H1 (cell line): ENCODE data around the gene C2. TPM values are rescaled to one million over a fixed set of nuclear protein-coding genes. Genes with fewer than 3 reads are reported as not detected.
"Not testable (repeated sequence)": the region's sequence is repeated elsewhere in the genome, so short reads cannot be mapped to it uniquely, and the experiment has no call there.

Experiments used
- CTCF ChIA-PET: fragments of 300-600 bp; sonication (Branson Sonifier 250); formaldehyde crosslinking; loops from one replicate; lab custom pipeline; 2021; ENCODE audit not compliant: partially characterized antibody; lab: Charles Lee
- POLR2A ChIA-PET: fragments of 300-600 bp; sonication (Branson Sonifier 250); formaldehyde crosslinking; loops from one replicate; lab custom pipeline; 2021; ENCODE audit warnings: inconsistent platforms; ENCODE audit not compliant: partially characterized antibody; lab: Charles Lee
- DNase-seq, 2 experiments: peaks; one replicate each; pipeline versions ENCODE4 v3.0.0 to v3.0.0-alpha.2; 2010 to 2022; ENCODE audit warnings: low spot score in 2 of 2, low read depth in 1 of 2, mixed read lengths in 1 of 2
- FAIRE-seq: peaks from 2 replicates; lab custom pipeline; 2011; peaks lifted over from hg19 to GRCh38; lab: Jason Lieb, UNC
- H2AFZ ChIP-seq: 2 replicates; pipeline ENCODE4 v1.8.1; 2012; ENCODE audit warnings: low read length, inconsistent platforms
- H2AK5ac ChIP-seq: 2 replicates; pipeline ENCODE4 v1.6.1; 2013; ENCODE audit warnings: low read depth, low read length
- H2BK120ac ChIP-seq: replicated peaks from 2 replicates; pipeline ENCODE3; 2013; ENCODE audit warnings: low read depth, low read length, inconsistent platforms
- H2BK12ac ChIP-seq: 2 replicates; pipeline ENCODE4 v1.6.1; 2013; ENCODE audit warnings: low read depth, low read length
- H2BK15ac ChIP-seq: 2 replicates; pipeline ENCODE4 v1.6.1; 2013; ENCODE audit warnings: low read length
- H2BK20ac ChIP-seq: 2 replicates; pipeline ENCODE4 v1.6.1; 2013; ENCODE audit warnings: low read length
- H2BK5ac ChIP-seq: 2 replicates; pipeline ENCODE4 v1.6.1; 2013; ENCODE audit warnings: low read depth, low read length
- H3K14ac ChIP-seq: 2 replicates; pipeline ENCODE4 v1.6.1; 2013; ENCODE audit warnings: inconsistent platforms; ENCODE audit not compliant: insufficient read length
- H3K18ac ChIP-seq: 2 replicates; pipeline ENCODE4 v1.6.1; 2013; ENCODE audit warnings: low read length; ENCODE audit errors: extremely low read depth
- H3K23ac ChIP-seq: 2 replicates; pipeline ENCODE4 v1.6.1; 2013; ENCODE audit warnings: inconsistent platforms; ENCODE audit not compliant: insufficient read length
- H3K23me2 ChIP-seq: 2 replicates; pipeline ENCODE4 v1.6.1; 2013; ENCODE audit warnings: low read depth, low read length
- H3K27ac ChIP-seq: 2 replicates; pipeline ENCODE4 v1.6.1; 2011; ENCODE audit warnings: low read depth, low read length, inconsistent platforms
- H3K27me3 ChIP-seq, 4 experiments: replicated peaks in 1 of 4; 1 replicate in 1 of 4; 2 replicates in 3 of 4; pipeline versions ENCODE4 v1.6.1 to v1.8.1; 2011 to 2013; ENCODE audit warnings: low read length in 3 of 4, mild to moderate bottlenecking in 3 of 4, inconsistent platforms in 2 of 4, mixed read lengths in 2 of 4, moderate library complexity in 1 of 4; ENCODE audit not compliant: control insufficient read depth in 3 of 4, insufficient read depth in 3 of 4; ENCODE audit errors: extremely low read depth in 1 of 4
- H3K36me3 ChIP-seq, 4 experiments: 2 replicates each; pipeline versions ENCODE4 v1.6.1 to v1.8.1; 2011 to 2013; ENCODE audit warnings: mild to moderate bottlenecking in 4 of 4, low read length in 3 of 4, moderate library complexity in 2 of 4, control low read depth in 1 of 4, inconsistent platforms in 1 of 4; ENCODE audit not compliant: insufficient read depth in 4 of 4, control insufficient read depth in 2 of 4
- H3K4ac ChIP-seq: replicated peaks from 2 replicates; pipeline ENCODE3; 2013; ENCODE audit warnings: low read length, low read depth, mixed read lengths, inconsistent platforms; ENCODE audit not compliant: insufficient read length
- H3K4me1 ChIP-seq, 4 experiments: replicated peaks in 1 of 4; 1 replicate in 1 of 4; 2 replicates in 3 of 4; pipeline versions ENCODE4 v1.6.1 to v1.8.1; 2011 to 2013; ENCODE audit warnings: low read length in 3 of 4, inconsistent platforms in 2 of 4, mixed read lengths in 1 of 4; ENCODE audit not compliant: insufficient read depth in 4 of 4, control insufficient read depth in 3 of 4
- H3K4me2 ChIP-seq, 2 experiments: 2 replicates each; pipeline versions ENCODE4 v1.6.1 to v1.8.1; 2011 to 2013; ENCODE audit warnings: low read depth in 2 of 2, low read length in 2 of 2, control low read depth in 1 of 2, inconsistent platforms in 1 of 2, mild to moderate bottlenecking in 1 of 2; ENCODE audit not compliant: insufficient read depth in 1 of 2
- H3K4me3 ChIP-seq, 4 experiments: fragments of 200-600, 300-600 bp in 1 of 4; sonication (generic), shearing (Covaris generic), sonication (Bioruptor Twin) in 1 of 4; 2 replicates each; pipeline versions ENCODE4 v1.5.1 to v1.8.1; 2011 to 2016; ENCODE audit warnings: low read length in 4 of 4, low read depth in 3 of 4, control low read depth in 2 of 4, inconsistent platforms in 2 of 4, mild to moderate bottlenecking in 2 of 4, mixed read lengths in 1 of 4, moderate library complexity in 1 of 4; ENCODE audit not compliant: insufficient read depth in 2 of 4; ENCODE audit errors: extremely low read depth in 1 of 4
- H3K56ac ChIP-seq: replicated peaks from 2 replicates; pipeline ENCODE3; 2013; ENCODE audit warnings: low read depth, mild to moderate bottlenecking, mixed read lengths, low read length, inconsistent platforms; ENCODE audit not compliant: insufficient read length
- H3K79me1 ChIP-seq: 2 replicates; pipeline ENCODE4 v1.6.1; 2013; ENCODE audit warnings: low read depth, low read length, control low read depth
- H3K79me2 ChIP-seq, 2 experiments: 2 replicates each; pipeline versions ENCODE4 v1.6.1 to v1.8.1; 2012 to 2013; ENCODE audit warnings: low read length in 2 of 2, mild to moderate bottlenecking in 2 of 2, inconsistent platforms in 1 of 2; ENCODE audit not compliant: insufficient read depth in 2 of 2, control insufficient read depth in 1 of 2
- H3K9ac ChIP-seq, 4 experiments: replicated peaks in 1 of 4; 1 replicate in 1 of 4; 2 replicates in 3 of 4; pipeline versions ENCODE4 v1.6.1 to v1.8.1; 2011 to 2013; ENCODE audit warnings: low read depth in 3 of 4, low read length in 3 of 4, control low read depth in 2 of 4, mild to moderate bottlenecking in 2 of 4, moderate library complexity in 2 of 4, inconsistent platforms in 1 of 4; ENCODE audit errors: extremely low read depth in 1 of 4
- H3K9me3 ChIP-seq, 2 experiments: 2 replicates each; pipeline versions ENCODE4 v1.6.1 to v1.8.1; 2012 to 2013; ENCODE audit warnings: mild to moderate bottlenecking in 2 of 2, moderate library complexity in 2 of 2, control low read depth in 1 of 2, inconsistent platforms in 1 of 2, low read depth in 1 of 2, low read length in 1 of 2, mixed read lengths in 1 of 2; ENCODE audit not compliant: insufficient read depth in 2 of 2
- H4K20me1 ChIP-seq, 2 experiments: replicated peaks in 1 of 2; 2 replicates each; pipeline versions ENCODE3 to v1.8.1; 2011 to 2013; ENCODE audit warnings: inconsistent platforms in 2 of 2, low read length in 2 of 2, mild to moderate bottlenecking in 1 of 2; ENCODE audit not compliant: insufficient read depth in 2 of 2, control insufficient read depth in 1 of 2
- H4K5ac ChIP-seq: 2 replicates; pipeline ENCODE4 v1.6.1; 2013; ENCODE audit warnings: low read length, low read depth, mixed read lengths, inconsistent platforms; ENCODE audit not compliant: insufficient read length
- H4K8ac ChIP-seq: 2 replicates; pipeline ENCODE4 v1.8.0; 2013; ENCODE audit warnings: mild to moderate bottlenecking, moderate library complexity, low read length, inconsistent platforms; ENCODE audit not compliant: insufficient read depth; ENCODE audit errors: extremely low read depth
- H4K91ac ChIP-seq: replicated peaks from 2 replicates; pipeline ENCODE3; 2013; ENCODE audit warnings: low read length, mixed read lengths, inconsistent platforms; ENCODE audit not compliant: insufficient read length
- WGBS, 2 experiments: shearing (Covaris generic) in 1 of 2; methylation state at CpG; one replicate each; pipeline versions ENCODE4 v1.1.6 to v1.1.7; 2013 to 2015; ENCODE audit warnings: low lambda C conversion rate in 2 of 2, mixed read lengths in 2 of 2, inconsistent platforms in 1 of 2, low coverage in 1 of 2, missing lambda C conversion rate in 1 of 2; ENCODE audit not compliant: insufficient replicate concordance in 2 of 2, insufficient coverage in 1 of 2, insufficient read length in 1 of 2; ENCODE audit errors: extremely low coverage in 1 of 2, missing lambda C conversion rate in 1 of 2; 5-methylcytosine and 5-hydroxymethylcytosine counted together
- polyA plus RNA-seq, 7 experiments: library from polyadenylated mRNA; depleted of rRNA in 3 of 7; stranded (reverse) in 5 of 7; unstranded in 2 of 7; fragments of >200 nt in 5 of 7; fragments of 200-250 nt in 2 of 7; gene quantifications; 1 replicate in 5 of 7; 2 replicates in 1 of 7; 4 replicates in 1 of 7; pipeline versions ENCODE4 v1.2.1 to v1.2.3, GENCODE V29; 2011 to 2013; ENCODE audit warnings: missing spikeins in 2 of 7, mixed read lengths in 2 of 7
- total RNA-seq: library from RNA; stranded (reverse); fragmentation: NEBNext Ultra II Directional; extraction: Animal tissue kit (Norgen Biotek cat#: 25700); gene quantifications from 2 replicates; pipeline ENCODE4 v1.2.1, GENCODE V29; 2021

Gene C2
- total and polyA plus RNA-seq, 2 of the 8 experiments (the other 6 are each of a cell fraction or from before 2014, with no cell fraction given) = 0.26 to 0.38 TPM

DNA sequence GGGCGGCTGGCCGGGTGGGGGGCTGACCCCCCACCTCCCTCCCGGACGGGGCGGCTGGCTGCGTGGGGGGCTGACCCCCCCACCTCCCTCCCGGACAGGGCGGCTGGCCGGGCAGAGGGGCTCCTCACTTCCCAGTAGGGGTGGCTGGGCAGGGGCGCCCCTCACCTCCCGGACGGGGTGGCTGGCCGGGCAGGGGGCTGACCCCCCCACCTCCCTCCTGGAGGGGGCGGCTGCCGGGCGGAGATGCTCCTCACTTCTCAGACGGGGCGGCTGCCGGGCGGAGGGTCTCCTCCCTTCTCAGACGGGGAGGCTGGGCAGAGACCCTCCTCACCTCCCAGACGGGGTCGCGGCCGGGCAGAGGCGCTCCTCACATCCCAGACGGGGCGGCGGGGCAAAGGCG, 48.5 kb downstream of the C2 start:
- DNase-seq, H2BK15ac ChIP-seq, H3K9ac ChIP-seq, H2AK5ac ChIP-seq, H4K8ac ChIP-seq, H2BK20ac ChIP-seq, H4K91ac ChIP-seq, H2BK120ac ChIP-seq, H3K4me1 ChIP-seq, H3K23ac ChIP-seq, H3K27ac ChIP-seq, H3K4me2 ChIP-seq, H3K18ac ChIP-seq, H3K79me1 ChIP-seq, H3K9me3 ChIP-seq, H3K14ac ChIP-seq, H2BK12ac ChIP-seq, H3K36me3 ChIP-seq, CTCF ChIA-PET, H2BK5ac ChIP-seq, H3K27me3 ChIP-seq, H3K4ac ChIP-seq, H2AFZ ChIP-seq, H4K5ac ChIP-seq, H3K4me3 ChIP-seq, FAIRE-seq, H4K20me1 ChIP-seq, H3K56ac ChIP-seq: not testable (repeated sequence)
- POLR2A ChIA-PET = interaction anchor here (0.7 to 15.3 kb wide), 2 partner anchors 10 to 21 kb away, joined by 3 to 279 read pairs; partner anchors contain the start of genes NELFE and SKIC2
- Histone ChIP-seq H3K23me2 (peaks cover 13% of the 10 kb centered on the region), H3K79me2 (peaks cover 0 to 11% of the 10 kb centered on the region in 2 experiments; a peak in 1 of 4 replicates)
- 91% methylated on average over 14 of the region's 30 CpGs; no CpG with 5 or more reads in 1 of the 2 experiments for WGBS, 2 experiments
